GM12801 (cell line): ENCODE results near the gene TSEN34.

Experiments
- CTCF ChIP-seq: IDR thresholded peaks from one replicate; pipeline ENCODE4 v1.5.1; 2011; ENCODE audit warnings: control low read depth; ENCODE audit not compliant: insufficient read length; ENCODE audit errors: extremely low read depth

Gene TSEN34

GRCh38 chr19:54173951-54174834, 16.9 kb upstream of the TSEN34 start:
- no peak for TF ChIP-seq CTCF

GRCh38 chr19:54178581-54179261, 12.4 kb upstream of the TSEN34 start:
- TF ChIP-seq CTCF = no peak

- no peak for TF ChIP-seq CTCF
These were observed 11.8 kb upstream of the TSEN34 start for GRCh38 chr19:54179262-54179852.

- no peak for TF ChIP-seq CTCF
These were observed 11.1 kb upstream of the TSEN34 start for GRCh38 chr19:54179921-54180461.

GRCh38 chr19:54180691-54181091, 10.4 kb upstream of the TSEN34 start:
- TF ChIP-seq CTCF = no peak

- TF ChIP-seq CTCF = no peak
These were observed 7.7 kb upstream of the TSEN34 start for GRCh38 chr19:54183431-54183830.

GRCh38 chr19:54186351-54186750, 4.8 kb upstream of the TSEN34 start:
- no peak for TF ChIP-seq CTCF
